GM19035 (cell line): Measurements from ENCODE around the gene TPT1.
A peak's percentile ranks its signal among the peaks of the same experiment; 100 is the strongest.
"Not testable (repeated sequence)": the region's sequence is repeated elsewhere in the genome, so short reads cannot be mapped to it uniquely, and the experiment has no call there.

Source experiments
- ATAC-seq: cut with Tn5 transposase; IDR thresholded peaks from one replicate; pipeline ENCODE4 v1.9.1; 2021; ENCODE audit not compliant: unreplicated experiment

Gene TPT1

GRCh38 chr13:45303866-45304265, 37.1 kb downstream of the TPT1 start:
- no peak for ATAC-seq

GRCh38 chr13:45303026-45303425, 38.0 kb downstream of the TPT1 start:
- ATAC-seq = no peak

DNA sequence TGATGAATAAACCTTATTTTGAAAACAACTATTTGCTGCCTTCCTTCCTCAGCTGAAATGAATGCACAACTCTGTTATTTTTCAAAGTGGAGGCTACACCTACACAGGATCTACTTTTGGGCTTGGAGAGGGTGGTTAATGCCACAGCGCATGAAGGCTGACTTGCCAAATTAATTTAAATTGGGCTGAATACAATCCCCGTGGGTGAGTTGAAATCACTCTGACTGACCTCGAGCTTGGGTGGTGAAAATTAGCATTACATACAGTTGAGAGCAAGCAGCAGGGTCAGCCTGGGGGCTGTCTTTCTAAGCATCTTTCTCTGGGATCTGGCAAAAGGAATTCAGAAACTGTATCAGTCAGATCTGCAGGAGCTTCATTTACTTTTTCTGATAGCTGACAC, 38.5 kb downstream of the TPT1 start:
- ATAC-seq = no peak

GRCh38 chr13:45301263-45301662, 39.7 kb downstream of the TPT1 start:
- ATAC-seq = no peak

GRCh38 chr13:45300190-45300985, 40.6 kb downstream of the TPT1 start:
- ATAC-seq = no peak

DNA sequence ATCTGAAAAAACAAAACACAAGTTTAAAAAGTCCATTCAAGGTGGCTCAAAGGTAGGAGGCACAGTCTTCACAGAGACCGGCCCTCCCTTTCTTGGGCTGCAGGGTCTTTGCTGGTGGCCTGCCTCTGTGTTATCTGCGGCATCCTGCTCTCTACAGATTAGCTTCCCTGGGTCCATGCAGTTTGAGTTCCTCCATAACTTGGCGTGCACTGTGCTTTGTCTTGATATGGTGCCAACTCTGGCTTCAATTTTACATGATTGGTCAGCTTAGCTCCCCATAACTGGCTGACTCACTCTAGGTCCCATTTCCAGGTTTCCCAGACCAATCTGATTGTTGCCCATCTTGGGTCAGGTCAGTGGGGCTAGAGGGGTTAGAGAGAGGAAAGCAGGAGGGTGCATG, 41.8 kb downstream of the TPT1 start:
- no peak for ATAC-seq

GRCh38 chr13:45298550-45298949, 42.4 kb downstream of the TPT1 start:
- not testable (repeated sequence) for ATAC-seq

DNA sequence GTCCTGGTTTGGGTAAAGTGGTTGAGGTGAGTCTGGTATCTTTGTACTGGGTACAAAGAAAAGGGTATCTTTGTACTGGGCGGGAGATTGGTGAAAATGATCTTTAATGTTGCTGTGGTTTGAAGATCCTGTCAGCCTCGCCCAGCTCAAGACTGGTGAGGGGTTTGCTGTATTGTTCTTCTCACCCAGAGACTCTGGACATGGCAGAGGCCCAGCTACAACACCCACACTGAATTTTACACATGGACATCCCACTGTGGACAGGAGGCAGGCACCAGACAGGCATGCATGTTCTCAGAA, 42.8 kb downstream of the TPT1 start:
- no peak for ATAC-seq

DNA sequence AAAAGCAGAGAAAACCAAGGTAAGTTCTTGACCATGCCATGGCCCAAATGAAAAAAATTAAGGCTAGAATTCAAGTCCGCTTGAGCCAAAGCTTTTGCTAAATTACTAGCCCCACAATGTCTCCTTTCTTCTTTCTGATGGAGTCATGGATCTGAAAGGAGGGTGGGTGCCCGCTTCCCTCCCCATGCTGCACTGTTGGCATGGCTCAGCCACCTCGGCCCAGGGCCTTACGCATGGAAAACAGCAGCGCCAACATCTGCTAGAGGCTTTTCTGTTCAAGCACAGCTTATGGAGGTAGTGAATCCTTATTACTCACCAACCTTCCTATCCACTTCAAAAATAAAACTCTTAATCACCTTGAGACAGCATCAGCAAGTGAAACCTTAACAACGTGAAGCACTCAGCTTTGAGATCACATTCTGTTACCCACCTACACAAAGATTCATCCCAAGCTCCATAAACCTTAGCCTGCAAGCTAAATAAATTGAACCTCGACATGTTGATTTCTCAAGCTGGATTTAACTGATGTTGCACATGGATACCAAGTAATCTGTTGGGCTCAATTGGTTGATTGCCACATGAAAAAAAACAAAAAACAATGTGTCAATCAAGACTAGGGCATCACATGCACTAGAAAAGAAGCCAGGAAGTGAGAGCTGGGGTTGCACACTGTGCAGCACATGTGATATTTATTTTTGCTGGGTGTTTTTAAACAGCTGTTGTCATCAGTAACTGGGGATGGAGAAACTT, 43.4 kb downstream of the TPT1 start:
- peak; percentile 50 for ATAC-seq

GRCh38 chr13:45296259-45296658, 44.7 kb downstream of the TPT1 start:
- no peak for ATAC-seq

GRCh38 chr13:45295536-45295935, 45.4 kb downstream of the TPT1 start:
- ATAC-seq = no peak

GRCh38 chr13:45292176-45292575, 48.8 kb downstream of the TPT1 start:
- no peak for ATAC-seq

DNA sequence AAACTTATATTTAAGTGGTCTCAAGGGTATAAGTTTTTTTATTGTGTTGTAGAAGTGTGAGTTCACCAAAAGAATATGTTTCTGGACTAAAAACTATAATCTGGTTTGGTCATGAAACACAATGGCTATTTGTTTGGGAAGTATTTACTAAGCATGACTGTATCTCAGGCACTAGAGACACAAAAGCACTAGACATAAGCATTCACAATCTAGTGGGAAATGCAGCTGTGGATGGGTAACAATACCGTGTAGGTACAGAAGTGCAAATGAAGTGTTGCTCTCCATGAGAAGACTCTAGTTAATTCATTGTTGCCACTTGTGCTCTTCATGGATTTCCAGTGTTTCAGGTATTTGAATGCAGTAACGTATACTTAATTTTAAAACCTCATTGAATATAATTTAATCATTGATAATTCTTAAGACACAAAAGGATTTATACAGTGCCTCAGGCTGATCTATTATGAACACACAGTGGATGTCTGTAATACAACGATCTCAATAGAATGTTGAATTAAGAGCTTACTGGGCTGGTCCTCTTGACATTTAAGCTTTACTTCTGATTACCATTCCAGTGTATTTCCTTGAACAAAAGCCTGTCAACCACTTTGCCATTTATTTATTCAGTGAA, 50.9 kb downstream of the TPT1 start:
- no peak for ATAC-seq
